HUES64 (cell line): Measurements from ENCODE around the gene SVOPL.
"Not testable (repeated sequence)": the region's sequence is repeated elsewhere in the genome, so short reads cannot be mapped to it uniquely, and the experiment has no call there.

Source experiments
- H3K27ac ChIP-seq: 2 replicates; pipeline ENCODE4 v1.7.0; 2013; ENCODE audit warnings: low read depth, low read length, inconsistent platforms
- H3K27me3 ChIP-seq: 2 replicates; pipeline ENCODE4 v1.6.1; 2013; ENCODE audit warnings: mild to moderate bottlenecking, low read length; ENCODE audit not compliant: insufficient read depth
- H3K36me3 ChIP-seq: 2 replicates; pipeline ENCODE4 v1.6.1; 2013; ENCODE audit warnings: mild to moderate bottlenecking, low read length; ENCODE audit not compliant: insufficient read depth
- H3K4me1 ChIP-seq: 2 replicates; pipeline ENCODE4 v1.6.1; 2013; ENCODE audit warnings: mild to moderate bottlenecking, low read length, moderate library complexity; ENCODE audit not compliant: insufficient read depth
- H3K4me3 ChIP-seq: 2 replicates; pipeline ENCODE4 v1.5.1; 2013; ENCODE audit warnings: mild to moderate bottlenecking, low read length, moderate library complexity
- H3K9ac ChIP-seq: 2 replicates; pipeline ENCODE4 v1.6.1; 2013; ENCODE audit warnings: mild to moderate bottlenecking, low read depth, low read length
- H3K9me3 ChIP-seq: 2 replicates; pipeline ENCODE4 v1.6.1; 2013; ENCODE audit warnings: low read depth, low read length; ENCODE audit not compliant: insufficient read depth
- WGBS: fragments of 150-250, 120-280 bp; methylation state at CpG from one replicate; pipeline ENCODE4 v1.1.7; 2013; ENCODE audit warnings: missing lambda C conversion rate; 5-methylcytosine and 5-hydroxymethylcytosine counted together

The SVOPL gene

DNA sequence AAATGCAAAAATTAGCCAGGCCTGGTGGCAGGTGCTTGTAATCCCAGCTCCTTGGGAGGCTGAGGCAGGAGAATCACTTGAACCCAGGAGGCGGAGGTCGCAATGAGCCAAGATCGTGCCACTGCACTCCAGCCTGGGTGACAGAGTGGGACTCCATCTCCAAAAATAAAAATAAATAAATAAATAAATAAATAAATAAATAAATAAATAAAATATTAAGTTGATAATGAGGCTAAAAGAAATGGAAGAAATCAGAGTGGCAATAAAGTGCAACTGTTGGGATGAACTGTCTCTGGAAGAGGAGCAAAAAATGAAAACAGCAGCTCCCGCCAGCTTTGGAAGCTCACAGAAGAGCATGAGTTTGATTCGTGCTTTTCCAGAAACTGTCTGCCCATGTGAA lies 30.6 kb upstream of the SVOPL start:
- H3K9me3 ChIP-seq: not testable (repeated sequence)
- WGBS: 98% methylated on average over 3 of the region's 5 CpGs

DNA sequence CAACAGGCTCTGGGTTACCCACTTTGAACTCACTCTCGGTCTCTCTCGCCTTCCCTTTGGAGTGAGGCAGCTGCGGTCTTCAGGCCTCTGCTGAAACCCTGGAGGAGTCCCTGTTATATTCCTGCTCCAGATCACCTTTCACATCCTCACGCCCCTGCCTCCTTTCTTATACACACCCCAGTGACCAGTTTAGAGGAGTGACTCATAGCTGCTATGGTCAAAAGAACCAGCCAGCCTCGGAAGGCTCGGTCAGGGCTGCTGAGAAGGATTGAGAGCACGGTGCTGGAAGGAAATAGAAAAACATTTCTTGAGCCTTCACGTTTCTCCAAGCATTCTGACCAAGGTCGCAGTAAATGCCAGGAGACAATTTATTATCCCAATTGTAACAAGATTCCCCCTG lies 28.3 kb upstream of the SVOPL start:
- no peaks in the 10 kb centered on the region for H3K27me3 ChIP-seq
- peaks cover 8% of the 10 kb centered on the region; the same call in 1 of the 2 replicates for H3K4me1 ChIP-seq
- H3K4me3 ChIP-seq: no peak overlapping the region
- H3K27ac ChIP-seq: no peak overlapping the region
- WGBS: 83% methylated on average over 9 of the region's 9 CpGs
- no peaks in the 10 kb centered on the region for H3K36me3 ChIP-seq
- no peak overlapping the region for H3K9ac ChIP-seq
- H3K9me3 ChIP-seq: no peaks in the 10 kb centered on the region

More for the DNA sequence above, 30.6 kb upstream of the SVOPL start:
- not testable (repeated sequence) for H3K4me3 ChIP-seq, H3K27ac ChIP-seq, H3K27me3 ChIP-seq, H3K4me1 ChIP-seq, H3K9ac ChIP-seq, H3K36me3 ChIP-seq

GRCh38 chr7:138727336-138728099 lies 26.4 kb upstream of the SVOPL start:
- H3K27me3 ChIP-seq: no peaks in the 10 kb centered on the region
- no peak overlapping the region for H3K27ac ChIP-seq
- H3K9me3 ChIP-seq: no peaks in the 10 kb centered on the region
- no peak overlapping the region for H3K4me3 ChIP-seq
- no peaks in the 10 kb centered on the region for H3K36me3 ChIP-seq
- H3K9ac ChIP-seq: no peak overlapping the region
- WGBS: 94% methylated on average over 10 of the region's 10 CpGs
- H3K4me1 ChIP-seq: peaks cover 8% of the 10 kb centered on the region; the same call in 1 of the 2 replicates

DNA sequence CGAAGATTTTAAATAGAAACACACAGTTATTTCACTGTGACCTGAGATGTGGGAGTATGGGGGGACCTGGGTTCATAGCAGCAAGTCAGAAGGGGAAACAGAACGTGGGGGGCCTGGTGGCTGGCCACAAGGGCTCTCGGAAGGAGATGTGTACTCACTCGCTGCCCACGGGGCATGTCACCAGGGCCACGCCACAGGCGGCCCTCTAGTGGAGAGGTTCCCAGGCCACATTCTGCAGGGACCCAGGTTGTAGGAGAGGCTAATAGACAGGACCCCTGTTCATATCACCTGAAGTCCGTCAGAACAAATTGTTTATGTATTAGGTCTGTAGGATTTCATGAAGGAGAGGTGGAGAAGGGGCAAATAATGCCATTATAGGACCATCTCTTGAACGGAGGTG lies 25.1 kb upstream of the SVOPL start:
- WGBS: 82% methylated on average over 9 of the region's 9 CpGs
- H3K27me3 ChIP-seq: no peaks in the 10 kb centered on the region
- H3K4me3 ChIP-seq: no peak overlapping the region
- H3K36me3 ChIP-seq: no peaks in the 10 kb centered on the region
- H3K4me1 ChIP-seq: peaks cover 8% of the 10 kb centered on the region; the same call in 1 of the 2 replicates
- H3K9me3 ChIP-seq: no peaks in the 10 kb centered on the region
- H3K27ac ChIP-seq: no peak overlapping the region
- H3K9ac ChIP-seq: no peak overlapping the region

GRCh38 chr7:138720286-138720685 lies 19.1 kb upstream of the SVOPL start:
- Histone ChIP-seq H3K9me3 (no peaks in the 10 kb centered on the region), H3K4me3 (no peak overlapping the region), H3K27me3 (no peaks in the 10 kb centered on the region), H3K4me1 (no peaks in the 10 kb centered on the region), H3K9ac (no peak overlapping the region), H3K27ac (no peak overlapping the region), H3K36me3 (no peaks in the 10 kb centered on the region)
- 82% methylated on average over 4 of the region's 4 CpGs for WGBS

DNA sequence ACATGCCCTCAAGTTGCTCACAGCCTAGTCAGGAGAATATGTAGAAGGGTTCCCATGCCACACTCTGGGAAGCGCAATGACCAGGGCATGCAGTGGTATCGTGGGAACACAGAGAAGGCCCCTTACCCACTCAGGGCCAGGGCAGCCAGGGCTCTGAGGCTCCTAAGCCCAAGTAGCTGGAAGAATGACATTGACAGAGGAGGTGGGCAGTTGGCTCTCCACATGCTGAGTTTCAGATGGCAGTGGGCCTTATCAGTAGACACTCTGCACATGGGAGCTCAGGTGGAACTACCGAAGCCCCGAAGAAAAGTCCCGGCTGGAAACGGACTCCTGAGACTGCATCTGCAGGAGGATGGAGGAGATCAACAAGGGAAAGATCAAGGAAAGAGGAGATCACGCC lies 15.7 kb upstream of the SVOPL start:
- no peaks in the 10 kb centered on the region for H3K9me3 ChIP-seq
- no peaks in the 10 kb centered on the region for H3K36me3 ChIP-seq
- no peaks in the 10 kb centered on the region for H3K4me1 ChIP-seq
- no peak overlapping the region for H3K27ac ChIP-seq
- 94% methylated on average over 7 of the region's 7 CpGs for WGBS
- H3K27me3 ChIP-seq: no peaks in the 10 kb centered on the region
- no peak overlapping the region for H3K9ac ChIP-seq
- no peak overlapping the region for H3K4me3 ChIP-seq

GRCh38 chr7:138713191-138713590 lies 12.0 kb upstream of the SVOPL start:
- Histone ChIP-seq H3K27ac (no peak overlapping the region), H3K9me3 (no peaks in the 10 kb centered on the region), H3K4me1 (no peaks in the 10 kb centered on the region), H3K36me3 (no peaks in the 10 kb centered on the region), H3K9ac (no peak overlapping the region), H3K4me3 (no peak overlapping the region), H3K27me3 (no peaks in the 10 kb centered on the region)
- 87% methylated on average over 7 of the region's 7 CpGs for WGBS

- Histone ChIP-seq H3K9me3 (no peaks in the 10 kb centered on the region), H3K27ac (no peak overlapping the region), H3K36me3 (no peaks in the 10 kb centered on the region), H3K4me3 (no peak overlapping the region), H3K9ac (no peak overlapping the region), H3K4me1 (no peaks in the 10 kb centered on the region), H3K27me3 (no peaks in the 10 kb centered on the region)
- 97% methylated on average over 9 of the region's 9 CpGs for WGBS
Measured at GRCh38 chr7:138712652-138713051, 11.5 kb upstream of the SVOPL start.

DNA sequence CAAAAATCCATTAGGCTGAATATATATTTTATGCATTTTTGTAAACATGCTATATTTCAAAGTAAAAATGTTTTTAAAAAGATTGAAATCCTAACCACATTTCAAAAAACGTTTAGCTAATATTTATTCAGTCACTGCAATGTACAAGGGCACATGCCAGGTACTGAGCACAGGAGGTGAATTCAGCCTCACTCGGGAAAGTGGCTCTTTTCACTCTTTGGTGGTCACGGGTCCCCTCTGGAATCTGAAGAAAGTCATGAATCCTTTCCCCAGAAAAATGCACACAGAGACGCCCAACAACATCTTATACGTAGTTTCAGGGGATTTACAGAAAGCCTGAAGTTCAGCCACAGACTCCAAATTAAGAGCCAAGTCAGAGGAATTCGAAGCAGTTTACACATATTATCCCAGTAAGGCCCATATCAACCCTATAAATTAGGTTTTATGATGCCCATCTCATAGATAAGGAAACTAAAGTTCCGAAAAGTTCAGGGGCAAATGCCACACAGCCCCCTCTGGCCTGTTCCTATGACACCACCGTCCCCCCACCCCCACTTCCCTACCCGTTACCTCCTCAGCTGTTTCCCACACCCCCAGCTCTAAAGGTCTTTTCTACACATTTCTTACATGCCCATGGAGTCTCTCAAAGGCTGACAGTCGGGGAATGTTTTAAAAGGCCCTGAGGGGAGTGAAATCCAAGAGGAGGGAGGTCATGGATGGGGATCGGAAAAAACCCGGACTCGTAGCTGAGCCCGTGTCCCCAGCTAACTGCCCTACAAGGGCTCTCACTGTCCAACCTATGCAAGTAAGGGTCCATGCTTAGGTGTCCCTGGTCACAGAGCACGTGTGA lies 9.6 kb upstream of the SVOPL start:
- Histone ChIP-seq H3K4me3 (no peak overlapping the region), H3K36me3 (no peaks in the 10 kb centered on the region), H3K27ac (no peak overlapping the region), H3K9ac (no peak overlapping the region), H3K27me3 (no peaks in the 10 kb centered on the region), H3K9me3 (no peaks in the 10 kb centered on the region), H3K4me1 (no peaks in the 10 kb centered on the region)
- 88% methylated on average over 15 of the region's 15 CpGs for WGBS

DNA sequence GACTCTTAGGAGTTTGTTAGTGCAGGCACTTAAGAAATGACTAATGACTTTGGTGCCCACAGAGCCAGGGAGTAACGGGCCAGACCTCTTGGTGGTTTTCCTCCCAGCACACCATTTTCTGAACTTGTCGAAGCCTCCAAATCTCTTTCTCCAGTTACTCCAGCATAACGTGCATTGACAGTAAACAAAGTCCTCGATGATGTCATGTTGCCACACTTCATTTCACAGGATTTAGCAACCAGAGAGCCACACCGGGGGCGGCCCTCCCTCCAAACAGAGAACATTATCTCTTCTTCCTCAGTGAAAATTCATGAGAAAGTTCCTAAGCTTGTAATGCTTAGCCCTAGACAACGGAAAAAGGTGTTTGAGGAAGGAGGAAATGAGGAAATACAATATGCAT lies 4.0 kb upstream of the SVOPL start:
- no peaks in the 10 kb centered on the region for H3K4me1 ChIP-seq
- H3K4me3 ChIP-seq: no peak overlapping the region
- H3K9me3 ChIP-seq: no peaks in the 10 kb centered on the region
- WGBS: 92% methylated on average over 7 of the region's 7 CpGs
- no peak overlapping the region for H3K27ac ChIP-seq
- H3K36me3 ChIP-seq: no peaks in the 10 kb centered on the region
- H3K27me3 ChIP-seq: no peaks in the 10 kb centered on the region
- H3K9ac ChIP-seq: no peak overlapping the region

DNA sequence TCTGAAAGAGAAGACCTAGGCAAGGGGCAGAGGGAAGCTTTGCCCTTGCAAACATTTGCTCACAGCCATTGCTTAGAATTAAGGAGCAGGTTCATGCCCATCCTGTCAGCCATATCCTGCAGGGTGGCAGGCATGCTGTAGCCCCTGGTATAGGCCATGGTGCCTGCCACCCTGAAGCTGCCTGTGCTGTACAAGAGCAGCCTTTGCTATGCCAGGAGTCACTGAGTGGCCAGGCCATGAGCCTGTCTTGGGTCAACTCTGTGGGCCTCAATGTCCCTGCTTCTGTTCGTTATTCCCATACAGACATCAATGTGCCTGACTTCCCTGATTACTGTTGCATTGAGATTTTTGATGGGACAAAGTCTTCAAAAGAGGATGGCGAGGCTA lies 368 bp upstream of the SVOPL start:
- H3K9me3 ChIP-seq: no peaks in the 10 kb centered on the region
- no peak overlapping the region for H3K9ac ChIP-seq
- H3K36me3 ChIP-seq: no peaks in the 10 kb centered on the region
- H3K27ac ChIP-seq: no peak overlapping the region
- no peaks in the 10 kb centered on the region for H3K4me1 ChIP-seq
- H3K27me3 ChIP-seq: no peaks in the 10 kb centered on the region
- no peak overlapping the region for H3K4me3 ChIP-seq
- 96% methylated on average over 2 of the region's 2 CpGs for WGBS
